Activated naive CD4-positive, alpha-beta T cell treated with anti-CD3 and anti-CD28 coated beads for 36 hours (primary cell): ENCODE data around the gene PCCB. TPM values are rescaled to one million over a fixed set of nuclear protein-coding genes. Genes with fewer than 3 reads are reported as not detected.
"Not testable (repeated sequence)": the region's sequence is repeated elsewhere in the genome, so short reads cannot be mapped to it uniquely, and the experiment has no call there.

ENCODE experiments used
- CTCF ChIA-PET: fragments of 350-600 bp; sonication (Branson Sonifier 250); formaldehyde crosslinking; loops from one replicate; lab custom pipeline; 2021; ENCODE audit warnings: antibody characterized with exemption; lab: Charles Lee
- DNase-seq: peaks from one replicate; pipeline ENCODE4 v3.0.0-alpha.2; 2020
- H3K27ac Mint-ChIP-seq: one replicate; pipeline ENCODE4 v1.8.0; 2021; ENCODE audit warnings: mild to moderate bottlenecking, mixed read lengths
- H3K27me3 Mint-ChIP-seq: one replicate; pipeline ENCODE4 v1.8.0; 2021; ENCODE audit warnings: low read depth, mixed read lengths
- H3K36me3 Mint-ChIP-seq: one replicate; pipeline ENCODE4 v1.8.0; 2021; ENCODE audit warnings: low read depth, mixed read lengths
- H3K4me1 Mint-ChIP-seq: one replicate; pipeline ENCODE4 v1.8.0; 2021; ENCODE audit warnings: low read depth, mixed read lengths
- H3K4me3 Mint-ChIP-seq: one replicate; pipeline ENCODE4 v1.8.0; 2021; ENCODE audit warnings: mild to moderate bottlenecking, moderate library complexity, mixed read lengths
- H3K9me3 Mint-ChIP-seq: one replicate; pipeline ENCODE4 v1.8.0; 2021; ENCODE audit warnings: mixed read lengths
- intact Hi-C: fragments of 100-400 bp; cut with micrococcal nuclease; formaldehyde crosslinking; loops from one replicate; pipeline ENCODE4 v1.15.1; 2023
- total RNA-seq, 2 experiments: library from RNA; stranded (reverse); gene quantifications; one replicate each; pipeline ENCODE4 v1.2.3, GENCODE V29; 2021

Gene PCCB
- total RNA-seq, 2 experiments from 2014 or later: 86.0 to 87.6 TPM

DNA sequence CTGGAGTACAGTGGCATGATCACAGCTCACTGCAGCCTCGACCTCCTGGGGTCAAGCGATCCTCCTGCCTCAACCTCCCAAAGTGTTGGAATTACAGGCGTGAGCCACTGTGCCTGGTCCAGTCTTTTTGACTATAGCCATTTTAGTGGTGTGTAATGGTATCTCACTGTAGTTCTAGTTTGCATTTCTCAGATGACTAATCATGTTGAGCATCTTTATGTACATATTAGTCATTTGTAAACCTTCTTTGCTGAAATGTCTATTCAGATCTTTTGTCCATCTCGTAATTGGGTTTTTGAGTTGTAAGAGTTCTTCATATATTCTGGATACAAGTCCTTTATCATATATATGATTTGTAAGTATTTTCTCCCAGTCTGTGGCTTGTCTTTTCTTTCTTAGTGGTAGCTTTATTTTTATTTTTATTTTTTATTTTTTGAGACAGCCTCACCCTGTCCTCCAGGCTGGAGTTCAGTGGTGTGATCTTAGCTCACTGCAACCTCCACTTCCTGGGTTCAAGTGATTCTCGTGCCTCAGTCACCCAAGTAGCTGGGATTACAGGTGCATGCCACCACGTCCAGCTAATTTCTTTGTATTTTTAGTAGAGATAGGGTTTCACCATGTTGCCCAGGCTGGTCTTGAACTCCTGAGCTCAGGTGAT lies 16.5 kb downstream of the PCCB start:
- H3K9me3 Mint-ChIP-seq, H3K27me3 Mint-ChIP-seq, DNase-seq, H3K27ac Mint-ChIP-seq, H3K4me3 Mint-ChIP-seq, intact Hi-C loops: not testable (repeated sequence)
- CTCF ChIA-PET: interaction anchor here (0.6 kb wide), 1 partner anchor 21 kb away, joined by 3 read pairs; no protein-coding TSS in a partner anchor
- H3K36me3 Mint-ChIP-seq: peaks cover 44% of the 10 kb centered on the region
- H3K4me1 Mint-ChIP-seq: peaks cover 20% of the 10 kb centered on the region

DNA sequence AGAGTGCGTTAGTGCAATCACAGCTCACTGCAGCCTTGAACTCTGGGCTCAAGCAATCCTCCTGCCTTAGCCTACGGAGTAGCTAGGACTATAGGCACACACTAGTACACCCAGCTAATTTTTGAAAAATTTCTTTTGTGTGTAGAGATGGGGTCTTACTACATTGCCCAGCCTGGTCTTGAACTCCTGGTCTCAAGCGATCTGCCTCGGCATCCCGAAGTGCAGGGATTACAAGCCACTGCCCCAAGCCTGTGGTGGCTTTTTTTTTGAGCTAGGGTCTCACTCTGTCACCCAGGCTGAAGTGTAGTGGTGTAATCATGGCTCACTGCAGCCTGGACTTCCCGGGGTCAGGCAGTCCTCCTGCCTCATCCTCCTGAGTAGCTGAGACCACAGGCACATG lies 17.1 kb downstream of the PCCB start:
- DNase-seq: no peak
- Mint-ChIP-seq H3K27ac (no peak overlapping the region), H3K4me1 (peaks cover 25% of the 10 kb centered on the region), H3K27me3 (no peaks in the 10 kb centered on the region), H3K36me3 (peaks cover 38% of the 10 kb centered on the region), H3K4me3 (no peak overlapping the region), H3K9me3 (no peaks in the 10 kb centered on the region)
- intact Hi-C loops: no loop called here
- CTCF ChIA-PET: interaction anchor here (0.6 kb wide), 1 partner anchor 20 kb away, joined by 3 read pairs; no protein-coding TSS in a partner anchor

GRCh38 chr3:136270179-136270578 lies 20.0 kb downstream of the PCCB start:
- Mint-ChIP-seq H3K27me3 (no peaks in the 10 kb centered on the region), H3K27ac (no peak overlapping the region), H3K4me3 (no peak overlapping the region), H3K9me3 (no peaks in the 10 kb centered on the region), H3K36me3 (peaks cover 55% of the 10 kb centered on the region), H3K4me1 (peaks cover 35% of the 10 kb centered on the region)
- intact Hi-C loops: loop anchor here (5.0 kb wide), 1 partner anchor 1783 kb away; the partner anchor contains the start of genes ANAPC13 and CEP63
- DNase-seq: peak; percentile 18
- CTCF ChIA-PET: no interaction called here

GRCh38 chr3:136271626-136272025 lies 21.5 kb downstream of the PCCB start:
- intact Hi-C loops: loop anchor here (5.0 kb wide), 1 partner anchor 1784 kb away; the partner anchor contains the start of genes ANAPC13 and CEP63
- H3K27me3 Mint-ChIP-seq, CTCF ChIA-PET, H3K9me3 Mint-ChIP-seq, H3K4me3 Mint-ChIP-seq, DNase-seq, H3K27ac Mint-ChIP-seq: not testable (repeated sequence)
- Mint-ChIP-seq H3K4me1 (peaks cover 33% of the 10 kb centered on the region), H3K36me3 (peaks cover 52% of the 10 kb centered on the region)

- peaks cover 59% of the 10 kb centered on the region for H3K36me3 Mint-ChIP-seq
- CTCF ChIA-PET: interaction anchor here (0.7 kb wide), 1 partner anchor 64 kb away, joined by 3 read pairs; no protein-coding TSS in a partner anchor
- no peak overlapping the region for H3K27ac Mint-ChIP-seq
- H3K9me3 Mint-ChIP-seq: peaks cover 18% of the 10 kb centered on the region
- no peak overlapping the region for H3K4me3 Mint-ChIP-seq
- intact Hi-C loops: no loop called here
- H3K27me3 Mint-ChIP-seq: no peaks in the 10 kb centered on the region
- no peak for DNase-seq
- peaks cover 19% of the 10 kb centered on the region for H3K4me1 Mint-ChIP-seq
Observed at GRCh38 chr3:136276049-136276755, 26.1 kb downstream of the PCCB start.

DNA sequence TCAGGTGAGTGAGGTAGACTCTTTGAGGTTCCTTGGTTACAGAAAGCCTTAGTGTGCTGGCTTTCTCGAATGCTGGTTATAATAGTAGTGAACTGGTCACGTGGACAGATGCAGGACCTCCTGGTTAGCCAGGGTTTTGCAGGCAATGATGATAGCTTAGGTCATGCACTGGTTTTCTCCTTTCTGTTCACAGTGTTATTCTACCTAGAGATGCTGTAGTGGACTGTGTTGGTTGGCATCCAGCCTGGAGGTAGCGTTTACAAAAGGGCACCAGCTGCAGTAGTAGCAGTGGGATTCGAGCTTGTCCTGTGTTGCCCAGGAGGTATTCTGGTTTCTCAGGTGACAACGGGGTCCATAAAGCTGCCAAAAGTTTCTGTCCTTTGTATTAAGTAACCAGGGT lies 27.0 kb downstream of the PCCB start:
- no peak overlapping the region for H3K27ac Mint-ChIP-seq
- H3K36me3 Mint-ChIP-seq: peaks cover 64% of the 10 kb centered on the region
- H3K4me3 Mint-ChIP-seq: no peak overlapping the region
- H3K27me3 Mint-ChIP-seq: no peaks in the 10 kb centered on the region
- H3K9me3 Mint-ChIP-seq: peaks cover 22% of the 10 kb centered on the region
- H3K4me1 Mint-ChIP-seq: peaks cover 20% of the 10 kb centered on the region
- no peak for DNase-seq
- intact Hi-C loops: no loop called here
- CTCF ChIA-PET: no interaction called here

- intact Hi-C loops: no loop called here
- H3K4me3 Mint-ChIP-seq: no peak overlapping the region
- no peak overlapping the region for H3K27ac Mint-ChIP-seq
- H3K9me3 Mint-ChIP-seq: peaks cover 22% of the 10 kb centered on the region
- CTCF ChIA-PET: no interaction called here
- peaks cover 63% of the 10 kb centered on the region for H3K36me3 Mint-ChIP-seq
- DNase-seq: no peak
- H3K27me3 Mint-ChIP-seq: no peaks in the 10 kb centered on the region
- peaks cover 16% of the 10 kb centered on the region for H3K4me1 Mint-ChIP-seq
Observed at GRCh38 chr3:136277634-136278033, 27.5 kb downstream of the PCCB start.

GRCh38 chr3:136279092-136279491 lies 29.0 kb downstream of the PCCB start:
- Mint-ChIP-seq H3K27me3 (no peaks in the 10 kb centered on the region), H3K9me3 (peaks cover 22% of the 10 kb centered on the region), H3K4me1 (peaks cover 10% of the 10 kb centered on the region), H3K4me3 (no peak overlapping the region), H3K27ac (no peak overlapping the region), H3K36me3 (peaks cover 59% of the 10 kb centered on the region)
- CTCF ChIA-PET: interaction anchor here (0.6 kb wide), 1 partner anchor 1933 kb away, joined by 3 read pairs; no protein-coding TSS in a partner anchor
- DNase-seq: no peak
- intact Hi-C loops: no loop called here

DNA sequence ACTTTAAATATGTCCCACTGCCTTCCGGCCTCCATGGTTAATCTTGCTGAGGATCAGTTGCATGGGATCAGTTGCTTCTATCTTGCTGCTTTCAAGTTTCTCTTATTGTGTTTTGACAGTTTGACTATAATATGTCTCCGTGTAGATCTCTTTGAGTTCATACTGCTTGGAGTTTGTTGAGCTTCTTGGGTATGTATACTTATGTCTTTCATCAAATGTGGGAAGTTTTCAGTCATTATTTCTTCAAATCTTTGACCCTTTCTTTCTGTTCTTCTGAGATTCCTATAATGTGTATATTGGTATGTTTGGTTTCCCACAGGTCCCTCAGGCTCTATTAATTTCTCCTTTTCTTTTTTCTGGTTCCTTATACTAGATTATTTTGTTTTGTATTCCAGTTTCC lies 30.8 kb downstream of the PCCB start:
- CTCF ChIA-PET: interaction anchor here (0.7 to 1.0 kb wide), 2 partner anchors 11 to 113 kb away, joined by 3 read pairs; no protein-coding TSS in a partner anchor
- Mint-ChIP-seq H3K4me1 (peaks cover 10% of the 10 kb centered on the region), H3K27ac (no peak overlapping the region), H3K27me3 (no peaks in the 10 kb centered on the region), H3K9me3 (peaks cover 22% of the 10 kb centered on the region), H3K36me3 (peaks cover 55% of the 10 kb centered on the region), H3K4me3 (no peak overlapping the region)
- intact Hi-C loops: no loop called here
- no peak for DNase-seq

DNA sequence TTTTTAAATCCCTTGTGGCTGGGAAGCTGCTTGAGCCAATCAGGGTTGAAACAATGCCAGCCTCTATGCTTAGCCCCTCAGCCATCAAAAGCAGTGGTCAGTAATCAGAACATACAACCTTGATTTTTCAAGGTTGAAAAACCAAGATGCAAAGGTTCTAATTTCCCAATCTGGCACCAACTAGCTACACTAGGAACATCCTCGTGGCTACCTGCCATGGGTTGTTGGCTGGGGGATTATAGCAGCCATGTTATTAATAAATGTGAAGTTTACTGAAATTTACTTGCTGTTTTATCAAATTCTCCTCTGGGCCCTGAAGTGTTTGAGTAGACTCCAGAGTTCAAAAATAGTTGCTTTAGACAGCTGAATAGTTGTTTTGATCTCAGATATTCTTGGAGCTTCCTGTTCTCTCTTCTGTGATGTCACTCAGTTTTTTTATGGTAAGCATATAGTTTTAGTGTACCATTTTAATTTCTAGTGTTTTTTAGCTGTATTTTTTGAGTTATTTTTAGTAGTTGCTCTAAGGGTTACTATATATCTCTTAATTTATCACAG lies 31.9 kb downstream of the PCCB start:
- H3K9me3 Mint-ChIP-seq: peaks cover 22% of the 10 kb centered on the region
- intact Hi-C loops: no loop called here
- H3K36me3 Mint-ChIP-seq: peaks cover 57% of the 10 kb centered on the region
- H3K4me3 Mint-ChIP-seq: no peak overlapping the region
- no peak overlapping the region for H3K27ac Mint-ChIP-seq
- H3K27me3 Mint-ChIP-seq: no peaks in the 10 kb centered on the region
- H3K4me1 Mint-ChIP-seq: peaks cover 10% of the 10 kb centered on the region
- CTCF ChIA-PET: interaction anchor here (0.9 kb wide), 1 partner anchor 31 kb away, joined by 3 read pairs; no protein-coding TSS in a partner anchor
- DNase-seq: no peak

DNA sequence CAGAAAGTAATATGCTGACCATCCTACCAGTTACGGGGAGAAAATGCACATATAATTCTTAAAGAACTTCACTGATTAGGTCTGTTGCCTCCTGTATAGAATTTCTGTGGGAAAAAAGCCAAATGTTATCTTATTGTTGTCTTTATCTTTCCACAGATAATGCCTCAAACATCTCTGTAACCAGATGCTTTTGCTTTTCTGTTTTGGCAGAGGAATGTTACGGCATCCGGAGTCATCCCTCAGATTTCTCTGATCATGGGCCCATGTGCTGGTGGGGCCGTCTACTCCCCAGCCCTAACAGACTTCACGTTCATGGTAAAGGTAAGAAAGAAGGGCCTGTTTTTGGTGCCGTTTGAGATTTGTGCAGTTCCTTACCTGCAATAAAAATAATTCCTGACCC lies 33.5 kb downstream of the PCCB start:
- CTCF ChIA-PET: no interaction called here
- no peak for DNase-seq
- Mint-ChIP-seq H3K36me3 (peaks cover 58% of the 10 kb centered on the region), H3K9me3 (peaks cover 16% of the 10 kb centered on the region), H3K27me3 (no peaks in the 10 kb centered on the region), H3K4me3 (no peak overlapping the region), H3K4me1 (peaks cover 10% of the 10 kb centered on the region), H3K27ac (no peak overlapping the region)
- intact Hi-C loops: no loop called here

GRCh38 chr3:136291302-136291701 lies 41.2 kb downstream of the PCCB start:
- Mint-ChIP-seq H3K4me1 (no peaks in the 10 kb centered on the region), H3K9me3 (no peaks in the 10 kb centered on the region), H3K4me3 (no peak overlapping the region), H3K36me3 (peaks cover 38% of the 10 kb centered on the region), H3K27ac (no peak overlapping the region), H3K27me3 (no peaks in the 10 kb centered on the region)
- CTCF ChIA-PET: interaction anchor here (1.1 kb wide), 1 partner anchor 10 kb away, joined by 3 read pairs; no protein-coding TSS in a partner anchor
- intact Hi-C loops: no loop called here
- no peak for DNase-seq
